SK-N-SH (cell line): ENCODE results near the gene RELT. TPM values are rescaled to one million over a fixed set of nuclear protein-coding genes. Genes with fewer than 3 reads are reported as not detected.

Source experiments
- CTCF ChIA-PET: fragments of 300-600, 350-600 bp; formaldehyde crosslinking; extraction: SDS; loops from one replicate; lab custom pipeline; 2021; lab: Yijun Ruan, JAX
- POLR2A ChIA-PET: fragments of 350-600 bp; sonication (Branson Sonifier 250); formaldehyde crosslinking; extraction: SDS; loops from one replicate; lab custom pipeline; 2020; ENCODE audit warnings: antibody characterized with exemption, inconsistent platforms; lab: Yijun Ruan, JAX
- DNase-seq: peaks from one replicate; pipeline ENCODE4 v3.0.0; 2012
- H2AFZ ChIP-seq: fragments of 200-600 bp; sonication (generic); 2 replicates; pipeline ENCODE4 v1.8.1; 2016; ENCODE audit warnings: antibody characterized with exemption, mild to moderate bottlenecking, low read depth
- H3F3A ChIP-seq: fragments of 200-600 bp; sonication (generic); replicated peaks from 2 replicates; pipeline ENCODE3; 2016; ENCODE audit warnings: antibody characterized with exemption, mild to moderate bottlenecking; ENCODE audit not compliant: insufficient read depth
- H3K27ac ChIP-seq, 2 experiments: fragments of 200-500 bp in 1 of 2; fragments of 200-600 bp in 1 of 2; sonication (Bioruptor generic) in 1 of 2; sonication (generic), shearing (Covaris generic) in 1 of 2; 2 replicates each; pipeline versions ENCODE4 v1.5.1 to v1.6.1; 2014 to 2016; ENCODE audit warnings: low read depth in 2 of 2, inconsistent platforms in 1 of 2, low read length in 1 of 2, mild to moderate bottlenecking in 1 of 2, mixed read lengths in 1 of 2
- H3K27me3 ChIP-seq: fragments of 200-600 bp; sonication (generic), shearing (Covaris generic); 2 replicates; pipeline ENCODE4 v1.6.1; 2016; ENCODE audit warnings: mixed run types; ENCODE audit not compliant: insufficient read depth
- H3K36me3 ChIP-seq, 2 experiments: fragments of 200-500 bp in 1 of 2; fragments of 200-600 bp in 1 of 2; sonication (Bioruptor generic) in 1 of 2; sonication (generic) in 1 of 2; replicated peaks in 1 of 2; 2 replicates each; pipeline versions ENCODE3 to v1.5.1; 2014 to 2016; ENCODE audit warnings: low read length in 1 of 2, mild to moderate bottlenecking in 1 of 2; ENCODE audit not compliant: insufficient read depth in 2 of 2, control insufficient read depth in 1 of 2
- H3K4me1 ChIP-seq, 2 experiments: fragments of 200-500 bp in 1 of 2; fragments of 200-600 bp in 1 of 2; sonication (Bioruptor generic) in 1 of 2; sonication (generic), shearing (Covaris generic) in 1 of 2; 2 replicates each; pipeline versions ENCODE4 v1.5.1 to v1.6.1; 2014 to 2016; ENCODE audit warnings: low read depth in 1 of 2, low read length in 1 of 2, mixed run types in 1 of 2; ENCODE audit not compliant: insufficient read depth in 2 of 2, control insufficient read depth in 1 of 2
- H3K4me2 ChIP-seq: fragments of 200-600 bp; sonication (generic), shearing (Covaris generic); 2 replicates; pipeline ENCODE4 v1.6.1; 2017; ENCODE audit warnings: mixed run types
- H3K4me3 ChIP-seq, 2 experiments: fragments of 200-500 bp in 1 of 2; fragments of 200-600 bp in 1 of 2; sonication (Bioruptor generic) in 1 of 2; sonication (generic), shearing (Covaris generic) in 1 of 2; 2 replicates each; pipeline versions ENCODE4 v1.5.1 to v1.8.1; 2014 to 2016; ENCODE audit warnings: low read depth in 2 of 2, inconsistent platforms in 1 of 2, low read length in 1 of 2, mild to moderate bottlenecking in 1 of 2, mixed read lengths in 1 of 2, moderate library complexity in 1 of 2
- H3K79me2 ChIP-seq: fragments of 200-600 bp; sonication (generic); 2 replicates; pipeline ENCODE4 v1.8.1; 2017; ENCODE audit warnings: mild to moderate bottlenecking; ENCODE audit not compliant: insufficient read depth
- H3K9ac ChIP-seq: fragments of 200-600 bp; sonication (generic); 2 replicates; pipeline ENCODE4 v1.6.1; 2017; ENCODE audit warnings: mixed run types
- H3K9me2 ChIP-seq: fragments of 200-600 bp; sonication (generic); 2 replicates; pipeline ENCODE4 v1.6.1; 2017; ENCODE audit warnings: mixed run types
- H3K9me3 ChIP-seq: fragments of 200-600 bp; sonication (generic); 2 replicates; pipeline ENCODE4 v1.6.1; 2017; ENCODE audit warnings: mixed run types, mild to moderate bottlenecking, moderate library complexity
- H4K20me1 ChIP-seq: fragments of 200-600 bp; sonication (generic); 2 replicates; pipeline ENCODE4 v1.6.1; 2017; ENCODE audit warnings: mild to moderate bottlenecking, mixed run types; ENCODE audit not compliant: insufficient read depth
- ELF1 ChIP-seq: IDR thresholded peaks from 2 replicates; pipeline ENCODE4 v1.4.0; 2012
- EP300 ChIP-seq, 2 experiments: IDR thresholded peaks; 2 replicates each; pipeline versions ENCODE4 v1.4.0 to v1.6.1; 2012; ENCODE audit warnings: borderline replicate concordance in 1 of 2, low read depth in 1 of 2, low read length in 1 of 2
- EZH2phosphoT487 ChIP-seq: fragments of 200-600 bp; sonication (generic); IDR thresholded peaks from 2 replicates; pipeline ENCODE4 v1.6.1; 2017; ENCODE audit warnings: low read depth, mixed run types, mild to moderate bottlenecking, antibody characterized with exemption, moderate library complexity, borderline replicate concordance
- FOXJ3 ChIP-seq: sonication (generic); formaldehyde crosslinking; IDR thresholded peaks from 2 replicates; pipeline ENCODE4 v1.5.1; 2020; ENCODE audit warnings: mild to moderate bottlenecking, missing genetic modification reagents
- GABPA ChIP-seq: IDR thresholded peaks from 2 replicates; pipeline ENCODE4 v1.4.0; 2012; ENCODE audit warnings: low read depth, mild to moderate bottlenecking
- GATA2 ChIP-seq: sonication (generic); formaldehyde crosslinking; IDR thresholded peaks from 2 replicates; pipeline ENCODE4 v1.5.0; 2020; ENCODE audit warnings: mild to moderate bottlenecking, missing genetic modification reagents
- JUND ChIP-seq: IDR thresholded peaks from 2 replicates; pipeline ENCODE4 v1.4.0; 2012
- MEF2A ChIP-seq: IDR thresholded peaks from 2 replicates; pipeline ENCODE4 v1.4.0; 2012; ENCODE audit warnings: low read depth, borderline replicate concordance
- NFIC ChIP-seq: IDR thresholded peaks from 2 replicates; pipeline ENCODE4 v1.4.0; 2012; ENCODE audit warnings: borderline replicate concordance
- RAD21 ChIP-seq: IDR thresholded peaks from 2 replicates; pipeline ENCODE4 v1.6.1; 2012; ENCODE audit warnings: mild to moderate bottlenecking, low read length
- RXRA ChIP-seq: IDR thresholded peaks from 2 replicates; pipeline ENCODE4 v1.4.0; 2012; ENCODE audit warnings: low read depth, mild to moderate bottlenecking, borderline replicate concordance
- SIN3A ChIP-seq: IDR thresholded peaks from 2 replicates; pipeline ENCODE4 v1.6.1; 2012; ENCODE audit warnings: low read depth, mild to moderate bottlenecking, low read length, moderate library complexity, borderline replicate concordance
- TCF12 ChIP-seq: IDR thresholded peaks from 2 replicates; pipeline ENCODE4 v1.4.0; 2012
- TEAD4 ChIP-seq: IDR thresholded peaks from 2 replicates; pipeline ENCODE4 v1.4.0; 2012; ENCODE audit warnings: mild to moderate bottlenecking, borderline replicate concordance; ENCODE audit not compliant: insufficient read depth
- WGBS: methylation state at CpG from one replicate; pipeline ENCODE4 v1.1.6; 2017; ENCODE audit warnings: low lambda C conversion rate; 5-methylcytosine and 5-hydroxymethylcytosine counted together
- polyA plus RNA-seq, 3 experiments: library from polyadenylated mRNA; depleted of rRNA; stranded (reverse); fragments of >200 nt; gene quantifications; 2 replicates each; pipeline ENCODE4 v1.2.3, GENCODE V29; 2012
- TF ChIP-seq, protein P1 (sequence below): IDR thresholded peaks from 2 replicates; pipeline ENCODE4 v1.4.0; 2012; ENCODE audit warnings: low read depth, borderline replicate concordance
- TF ChIP-seq, protein P2 (sequence below): IDR thresholded peaks from 2 replicates; pipeline ENCODE4 v1.4.0; 2012; ENCODE audit warnings: low read depth, borderline replicate concordance
- TF ChIP-seq, protein P3 (sequence below): IDR thresholded peaks from 2 replicates; pipeline ENCODE4; 2012
- TF ChIP-seq, protein P4 (sequence below): fragments of 200-600 bp; sonication (generic); IDR thresholded peaks from 2 replicates; pipeline ENCODE4 v1.6.1; 2017; ENCODE audit warnings: antibody characterized with exemption, mild to moderate bottlenecking, moderate library complexity
- TF ChIP-seq, protein P5 (sequence below): fragments of 150-350 bp; IDR thresholded peaks from 2 replicates; pipeline ENCODE4 v1.6.1; 2017; ENCODE audit warnings: antibody characterized with exemption, low read length, low read depth, borderline replicate concordance

RELT gene
- polyA plus RNA-seq, 1 of the 3 experiments (the other 2 are of a cell fraction): 4.3 TPM

DNA sequence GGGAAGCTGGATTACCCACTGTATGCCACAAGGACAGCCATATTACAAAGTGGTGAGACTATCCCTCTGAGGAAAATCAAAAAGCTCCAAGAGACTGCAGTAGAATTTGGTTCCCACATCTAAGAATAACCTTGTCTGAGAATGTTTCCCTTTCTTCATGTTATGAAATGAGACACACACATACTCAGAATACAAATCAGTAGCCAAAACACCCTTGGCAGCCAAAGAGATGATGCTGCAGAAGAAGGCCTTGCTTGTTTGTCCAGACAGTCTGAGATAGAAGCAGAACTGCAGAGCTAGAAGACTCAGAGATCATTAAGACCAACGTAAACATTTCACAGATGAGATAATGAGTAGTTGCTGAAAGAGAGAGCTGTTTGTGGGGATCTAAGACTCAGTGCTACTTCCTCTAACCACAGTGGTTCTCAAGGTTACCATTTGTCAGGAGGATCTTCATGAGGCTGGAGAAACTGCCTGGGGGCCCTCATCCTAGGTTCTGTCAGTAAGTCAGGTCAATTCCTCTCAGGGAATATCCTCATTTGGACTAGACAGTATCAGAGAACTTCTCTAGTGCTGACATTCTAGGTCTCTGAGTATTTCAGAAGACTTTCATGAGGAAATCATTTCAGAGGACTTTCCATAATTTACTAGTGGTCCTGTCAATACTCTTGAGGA is 38.9 kb downstream of the RELT start:
- peak overlapping the region; percentile 25; the same call in 1 of the 2 replicates for H3K4me2 ChIP-seq
- WGBS: 100% methylated on average over 1 of the region's 1 CpG

DNA sequence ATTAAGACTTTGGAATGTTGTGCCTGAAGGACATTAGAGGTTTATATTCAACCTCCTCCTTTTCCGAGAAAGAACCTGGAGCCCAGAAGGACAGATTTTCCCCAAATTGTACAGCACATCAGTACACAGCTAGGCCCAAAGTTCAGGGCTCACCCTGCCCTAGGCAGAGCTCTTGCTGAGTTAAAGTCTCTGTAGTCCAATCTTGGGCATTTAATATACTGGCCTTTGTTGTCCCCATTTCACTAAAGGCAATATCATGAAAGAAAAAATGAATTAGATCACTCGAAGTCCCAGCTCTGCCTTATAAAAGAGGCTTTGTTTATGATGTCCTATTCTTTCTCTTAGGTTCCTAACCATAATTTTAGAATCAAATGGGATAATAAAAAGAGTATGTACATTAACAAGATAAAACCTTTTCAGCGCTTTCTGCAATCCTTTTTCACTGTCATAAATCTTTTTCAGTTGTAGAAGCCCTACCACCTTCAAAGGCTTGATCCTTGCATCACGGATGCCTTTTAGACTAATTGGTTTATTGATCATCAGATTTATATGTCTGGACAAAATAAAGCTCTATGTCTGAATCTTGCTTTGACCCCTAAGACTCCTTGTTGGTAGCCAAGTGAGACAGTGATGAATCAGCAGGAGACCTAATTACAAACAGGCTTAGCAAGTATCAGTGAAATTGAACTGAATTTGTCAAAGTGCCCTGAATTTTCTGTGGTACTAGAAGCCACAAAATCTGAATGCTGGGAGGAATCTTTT is 39.8 kb downstream of the RELT start:
- Histone ChIP-seq H3K4me3 (no peak overlapping the region), H3K79me2 (no peaks in the 10 kb centered on the region), H3F3A (peaks cover 25% of the 10 kb centered on the region), H3K9me2 (no peaks in the 10 kb centered on the region), H3K9ac (peak overlapping the region; percentile 45; the same call in 1 of the 2 replicates), H3K9me3 (no peaks in the 10 kb centered on the region), H3K36me3 (peaks cover 6 to 8% of the 10 kb centered on the region in 2 experiments), H4K20me1 (no peaks in the 10 kb centered on the region), H3K4me2 (peak overlapping the region; percentile 31; the same call in 1 of the 2 replicates), H3K27ac (peak overlapping the region; percentile 50 to 83; a peak in 3 of 4 replicates), H3K4me1 (peaks cover 12 to 28% of the 10 kb centered on the region in 2 experiments), H3K27me3 (no peaks in the 10 kb centered on the region), H2AFZ (no peak overlapping the region)
- POLR2A ChIA-PET: no interaction called here
- CTCF ChIA-PET: interaction anchor here (1.0 to 5.8 kb wide), 6 partner anchors 9 to 245 kb away, joined by 3 to 24 read pairs (median 7); no protein-coding TSS in a partner anchor
- WGBS: 28% methylated on average over 3 of the region's 4 CpGs
- no peak for DNase-seq
- TF ChIP-seq, protein P1, sequence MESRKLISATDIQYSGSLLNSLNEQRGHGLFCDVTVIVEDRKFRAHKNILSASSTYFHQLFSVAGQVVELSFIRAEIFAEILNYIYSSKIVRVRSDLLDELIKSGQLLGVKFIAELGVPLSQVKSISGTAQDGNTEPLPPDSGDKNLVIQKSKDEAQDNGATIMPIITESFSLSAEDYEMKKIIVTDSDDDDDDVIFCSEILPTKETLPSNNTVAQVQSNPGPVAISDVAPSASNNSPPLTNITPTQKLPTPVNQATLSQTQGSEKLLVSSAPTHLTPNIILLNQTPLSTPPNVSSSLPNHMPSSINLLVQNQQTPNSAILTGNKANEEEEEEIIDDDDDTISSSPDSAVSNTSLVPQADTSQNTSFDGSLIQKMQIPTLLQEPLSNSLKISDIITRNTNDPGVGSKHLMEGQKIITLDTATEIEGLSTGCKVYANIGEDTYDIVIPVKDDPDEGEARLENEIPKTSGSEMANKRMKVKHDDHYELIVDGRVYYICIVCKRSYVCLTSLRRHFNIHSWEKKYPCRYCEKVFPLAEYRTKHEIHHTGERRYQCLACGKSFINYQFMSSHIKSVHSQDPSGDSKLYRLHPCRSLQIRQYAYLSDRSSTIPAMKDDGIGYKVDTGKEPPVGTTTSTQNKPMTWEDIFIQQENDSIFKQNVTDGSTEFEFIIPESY: no peak
- TF ChIP-seq GABPA: no peak
- no peak for TF ChIP-seq EZH2phosphoT487
- peak; percentile 89 for TF ChIP-seq TCF12
- peak; percentile 46; the same call in 1 of the 2 replicates for TF ChIP-seq NFIC
- 0 out of 2 replicates have a peak, but pooled peaks have one; percentile 27 for TF ChIP-seq RXRA
- TF ChIP-seq SIN3A: no peak
- no peak for TF ChIP-seq GATA2 (CRISPR knock-in tag)
- TF ChIP-seq, protein P2, sequence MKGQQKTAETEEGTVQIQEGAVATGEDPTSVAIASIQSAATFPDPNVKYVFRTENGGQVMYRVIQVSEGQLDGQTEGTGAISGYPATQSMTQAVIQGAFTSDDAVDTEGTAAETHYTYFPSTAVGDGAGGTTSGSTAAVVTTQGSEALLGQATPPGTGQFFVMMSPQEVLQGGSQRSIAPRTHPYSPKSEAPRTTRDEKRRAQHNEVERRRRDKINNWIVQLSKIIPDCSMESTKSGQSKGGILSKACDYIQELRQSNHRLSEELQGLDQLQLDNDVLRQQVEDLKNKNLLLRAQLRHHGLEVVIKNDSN: no peak
- TF ChIP-seq, protein P3, sequence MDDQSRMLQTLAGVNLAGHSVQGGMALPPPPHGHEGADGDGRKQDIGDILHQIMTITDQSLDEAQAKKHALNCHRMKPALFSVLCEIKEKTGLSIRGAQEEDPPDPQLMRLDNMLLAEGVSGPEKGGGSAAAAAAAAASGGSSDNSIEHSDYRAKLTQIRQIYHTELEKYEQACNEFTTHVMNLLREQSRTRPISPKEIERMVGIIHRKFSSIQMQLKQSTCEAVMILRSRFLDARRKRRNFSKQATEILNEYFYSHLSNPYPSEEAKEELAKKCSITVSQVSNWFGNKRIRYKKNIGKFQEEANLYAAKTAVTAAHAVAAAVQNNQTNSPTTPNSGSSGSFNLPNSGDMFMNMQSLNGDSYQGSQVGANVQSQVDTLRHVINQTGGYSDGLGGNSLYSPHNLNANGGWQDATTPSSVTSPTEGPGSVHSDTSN: peak; percentile 77
- TF ChIP-seq, protein P4, sequence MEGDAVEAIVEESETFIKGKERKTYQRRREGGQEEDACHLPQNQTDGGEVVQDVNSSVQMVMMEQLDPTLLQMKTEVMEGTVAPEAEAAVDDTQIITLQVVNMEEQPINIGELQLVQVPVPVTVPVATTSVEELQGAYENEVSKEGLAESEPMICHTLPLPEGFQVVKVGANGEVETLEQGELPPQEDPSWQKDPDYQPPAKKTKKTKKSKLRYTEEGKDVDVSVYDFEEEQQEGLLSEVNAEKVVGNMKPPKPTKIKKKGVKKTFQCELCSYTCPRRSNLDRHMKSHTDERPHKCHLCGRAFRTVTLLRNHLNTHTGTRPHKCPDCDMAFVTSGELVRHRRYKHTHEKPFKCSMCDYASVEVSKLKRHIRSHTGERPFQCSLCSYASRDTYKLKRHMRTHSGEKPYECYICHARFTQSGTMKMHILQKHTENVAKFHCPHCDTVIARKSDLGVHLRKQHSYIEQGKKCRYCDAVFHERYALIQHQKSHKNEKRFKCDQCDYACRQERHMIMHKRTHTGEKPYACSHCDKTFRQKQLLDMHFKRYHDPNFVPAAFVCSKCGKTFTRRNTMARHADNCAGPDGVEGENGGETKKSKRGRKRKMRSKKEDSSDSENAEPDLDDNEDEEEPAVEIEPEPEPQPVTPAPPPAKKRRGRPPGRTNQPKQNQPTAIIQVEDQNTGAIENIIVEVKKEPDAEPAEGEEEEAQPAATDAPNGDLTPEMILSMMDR: no peak
- no peak for TF ChIP-seq RAD21
- TF ChIP-seq, protein P5, sequence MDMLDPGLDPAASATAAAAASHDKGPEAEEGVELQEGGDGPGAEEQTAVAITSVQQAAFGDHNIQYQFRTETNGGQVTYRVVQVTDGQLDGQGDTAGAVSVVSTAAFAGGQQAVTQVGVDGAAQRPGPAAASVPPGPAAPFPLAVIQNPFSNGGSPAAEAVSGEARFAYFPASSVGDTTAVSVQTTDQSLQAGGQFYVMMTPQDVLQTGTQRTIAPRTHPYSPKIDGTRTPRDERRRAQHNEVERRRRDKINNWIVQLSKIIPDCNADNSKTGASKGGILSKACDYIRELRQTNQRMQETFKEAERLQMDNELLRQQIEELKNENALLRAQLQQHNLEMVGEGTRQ: no peak
- TF ChIP-seq EP300 (IDR thresholded peaks at IDR 0.05; ENCODE audit: borderline replicate concordance in 1 of 2, low read depth in 1 of 2, low read length in 1 of 2): peak; percentile 27 to 38; a peak in 2 of 4 replicates
- TF ChIP-seq TEAD4: no peak
- TF ChIP-seq ELF1: no peak
- TF ChIP-seq JUND: peak; percentile 45

More for the DNA sequence above, 38.9 kb downstream of the RELT start:
- H3K9me3 ChIP-seq: no peaks in the 10 kb centered on the region
- CTCF ChIA-PET: interaction anchor here (0.8 to 5.8 kb wide), 8 partner anchors 9 to 246 kb away, joined by 3 to 24 read pairs (median 5); no protein-coding TSS in a partner anchor
- H3K27ac ChIP-seq: peak overlapping the region; percentile 50 to 83; a peak in 3 of 4 replicates
- peaks cover 9 to 28% of the 10 kb centered on the region in 2 experiments for H3K4me1 ChIP-seq
- no peak overlapping the region for H3K4me3 ChIP-seq
- peaks cover 8 to 9% of the 10 kb centered on the region in 2 experiments for H3K36me3 ChIP-seq
- peaks cover 25% of the 10 kb centered on the region for H3F3A ChIP-seq
- H3K9ac ChIP-seq: peak overlapping the region; percentile 45; the same call in 1 of the 2 replicates
- no peak for TF ChIP-seq FOXJ3 (CRISPR knock-in tag)
- no peak for TF ChIP-seq ELF1
- no peak for TF ChIP-seq MEF2A
- no peak overlapping the region for H2AFZ ChIP-seq
- POLR2A ChIA-PET: no interaction called here
- H3K79me2 ChIP-seq: no peaks in the 10 kb centered on the region
- no peak for DNase-seq
- H3K27me3 ChIP-seq: no peaks in the 10 kb centered on the region
- no peaks in the 10 kb centered on the region for H4K20me1 ChIP-seq
- H3K9me2 ChIP-seq: no peaks in the 10 kb centered on the region
